MV-4-11 (cell line): ENCODE results near the gene EXOC7.

Source experiments
- DNase-seq: peaks from one replicate; lab custom pipeline; 2025; lab: John Stamatoyannopoulos, UW

The EXOC7 gene

DNA sequence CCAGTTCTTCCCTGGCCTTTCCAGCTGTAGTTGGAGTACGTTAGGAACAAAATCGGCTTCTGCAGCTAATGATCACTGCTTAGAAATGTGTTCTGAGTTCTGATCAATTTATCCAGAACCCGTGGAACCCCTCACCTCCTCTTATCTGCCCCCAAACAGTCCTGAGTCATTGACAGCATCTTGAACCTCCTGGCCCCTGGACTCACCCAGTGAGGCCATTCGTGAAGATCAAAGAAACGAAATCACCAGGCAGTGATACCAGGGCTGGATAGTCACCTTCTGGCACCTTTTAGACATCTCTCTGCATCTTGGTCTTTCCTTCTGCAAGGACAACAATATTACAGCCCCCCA, 17.0 kb upstream of the EXOC7 start:
- DNase-seq = no peak

DNA sequence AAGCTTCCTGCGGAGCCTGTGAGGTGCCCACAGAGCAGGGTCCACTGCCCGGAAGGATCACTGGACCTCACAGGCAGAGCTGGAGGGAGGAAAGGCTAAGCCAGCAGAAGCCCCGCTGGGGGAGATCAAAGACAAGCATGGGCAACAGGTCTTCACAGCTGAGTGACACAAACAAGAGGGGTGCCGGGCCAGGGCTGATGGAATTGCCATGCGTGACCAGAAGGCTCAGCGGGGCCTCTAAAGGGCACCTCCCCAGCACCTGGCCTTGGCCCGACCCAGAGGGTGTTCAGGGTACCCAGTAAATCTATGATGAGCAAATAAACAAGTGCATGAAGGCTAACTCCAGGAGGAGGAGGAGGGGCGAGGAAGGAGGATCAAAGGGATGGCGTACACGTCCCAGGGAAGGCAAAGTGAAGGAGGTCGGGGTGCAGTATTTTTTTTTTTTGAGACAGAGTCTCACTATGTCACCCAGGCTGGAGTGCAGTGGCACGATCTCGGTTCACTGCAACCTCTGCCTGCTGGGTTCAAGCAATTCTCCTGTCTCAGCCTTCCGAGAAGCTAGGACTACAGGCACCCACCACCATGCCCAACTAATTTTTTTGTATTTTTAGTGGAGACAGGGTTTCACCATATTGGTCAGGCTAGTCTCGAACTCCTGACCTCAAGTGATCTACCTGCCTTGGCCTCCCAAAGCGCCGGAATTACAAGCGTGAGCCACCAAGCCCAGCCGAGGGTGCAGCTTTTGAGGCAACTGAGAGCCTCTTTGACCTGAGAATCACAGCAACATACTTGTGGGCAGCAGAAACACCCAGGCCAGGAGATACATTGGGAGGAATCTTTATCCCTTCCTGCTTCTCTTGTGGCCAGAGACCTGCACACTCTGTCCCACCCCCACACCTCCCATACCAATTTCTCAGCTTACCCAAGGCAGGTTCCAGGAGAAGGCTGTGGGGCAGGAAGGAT, 16.1 kb upstream of the EXOC7 start:
- DNase-seq = no peak

DNA sequence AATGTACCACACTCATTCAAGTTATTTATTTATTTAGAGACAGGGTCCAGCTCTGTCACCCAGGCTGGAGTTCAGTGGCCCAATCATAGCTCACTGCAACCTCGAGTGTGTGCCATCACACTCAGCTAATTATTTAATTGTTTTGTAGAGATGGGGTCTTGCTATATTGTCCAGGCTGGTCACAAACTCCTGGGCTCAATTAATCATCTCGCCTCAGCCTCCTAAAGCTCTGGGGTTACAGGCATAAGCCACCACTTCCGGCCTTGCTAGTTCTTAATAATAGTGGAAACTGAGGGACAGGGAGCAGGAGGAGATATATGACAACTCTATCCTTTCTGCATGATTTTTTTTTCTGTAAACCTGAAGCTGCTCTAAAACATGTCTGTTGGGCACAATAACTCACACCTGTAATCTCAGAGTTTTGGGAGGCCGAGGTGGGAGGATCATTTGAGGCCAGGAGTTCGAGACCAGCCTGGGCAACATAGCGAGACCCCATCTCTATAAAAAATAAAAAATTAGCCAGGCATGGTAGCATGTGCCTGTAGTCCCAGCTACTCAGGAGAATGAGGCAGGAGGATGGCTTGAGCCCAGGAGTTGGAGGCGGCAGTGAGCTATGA, 11.7 kb upstream of the EXOC7 start:
- no peak for DNase-seq

DNA sequence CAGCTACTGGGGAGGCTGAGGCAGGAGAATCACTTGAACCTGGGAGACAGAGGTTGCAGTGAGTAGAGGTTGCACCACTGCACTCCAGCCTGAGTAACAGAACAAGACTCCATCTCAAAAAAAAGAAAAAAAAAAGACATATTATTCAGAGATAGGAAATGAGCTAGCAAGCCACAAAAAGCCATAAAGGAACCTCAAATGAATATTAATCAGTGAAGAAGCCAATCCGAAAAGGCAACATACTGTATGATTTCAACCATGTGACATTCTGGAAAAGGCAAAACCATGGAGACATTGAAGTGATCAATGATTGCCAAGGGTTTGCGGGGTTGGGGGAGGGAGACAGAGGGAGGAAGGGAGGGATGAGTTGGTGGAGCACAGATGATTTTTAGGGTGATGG, 8.4 kb upstream of the EXOC7 start:
- no peak for DNase-seq

DNA sequence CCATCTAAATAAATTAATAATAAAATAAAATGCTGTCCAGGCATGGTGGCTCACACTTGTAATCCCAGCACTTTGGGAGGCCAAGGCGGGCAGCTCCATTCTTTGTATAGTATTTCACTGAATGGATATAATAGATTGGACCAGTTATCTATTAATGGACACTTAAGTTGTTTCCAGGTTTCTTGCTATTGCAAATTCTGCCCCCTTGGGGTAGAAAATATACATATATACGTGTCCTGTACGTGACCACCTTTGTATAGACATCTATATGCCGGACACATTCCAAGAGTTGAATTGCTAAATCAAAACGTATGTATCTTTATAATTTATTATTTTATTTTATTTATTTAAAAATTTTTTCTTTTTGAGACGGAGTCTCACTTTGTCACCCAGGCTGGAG, 3.9 kb upstream of the EXOC7 start:
- no peak for DNase-seq

DNA sequence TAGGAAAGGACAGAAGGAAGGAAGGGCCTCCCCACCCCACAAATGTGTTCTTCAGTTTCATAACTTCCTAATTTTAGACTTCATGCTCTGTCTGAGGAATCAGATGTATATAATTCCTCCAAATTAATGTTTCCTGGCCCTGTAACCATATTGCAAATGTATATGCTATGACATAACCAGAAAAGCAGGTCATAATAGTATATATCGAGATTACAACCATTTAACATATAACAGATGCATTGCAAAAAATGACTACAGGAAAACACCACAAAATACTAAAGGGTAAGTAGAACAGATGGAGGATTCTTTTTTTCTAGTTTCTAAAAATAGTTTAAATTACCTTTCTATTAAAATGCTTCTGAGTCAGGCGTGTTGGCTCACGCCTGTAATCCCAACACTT, 3.1 kb upstream of the EXOC7 start:
- DNase-seq = no peak

DNA sequence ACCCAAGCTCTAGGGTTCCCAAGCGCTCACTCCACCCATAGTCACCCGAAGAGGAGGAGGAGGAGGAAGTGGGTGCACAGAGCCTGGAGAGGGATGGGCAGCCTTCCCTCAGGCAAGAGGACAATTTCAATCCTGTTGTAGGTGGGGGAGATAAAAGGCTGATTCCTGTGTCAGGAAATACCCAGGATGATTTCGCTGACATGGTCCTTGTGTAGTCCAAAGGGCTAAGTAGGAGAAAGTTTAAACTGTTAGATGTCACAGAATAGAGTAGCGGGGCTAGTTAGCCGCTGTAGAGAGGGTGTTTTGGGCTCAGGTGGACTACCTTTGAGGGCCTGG, 1.3 kb upstream of the EXOC7 start:
- DNase-seq = no peak

DNA sequence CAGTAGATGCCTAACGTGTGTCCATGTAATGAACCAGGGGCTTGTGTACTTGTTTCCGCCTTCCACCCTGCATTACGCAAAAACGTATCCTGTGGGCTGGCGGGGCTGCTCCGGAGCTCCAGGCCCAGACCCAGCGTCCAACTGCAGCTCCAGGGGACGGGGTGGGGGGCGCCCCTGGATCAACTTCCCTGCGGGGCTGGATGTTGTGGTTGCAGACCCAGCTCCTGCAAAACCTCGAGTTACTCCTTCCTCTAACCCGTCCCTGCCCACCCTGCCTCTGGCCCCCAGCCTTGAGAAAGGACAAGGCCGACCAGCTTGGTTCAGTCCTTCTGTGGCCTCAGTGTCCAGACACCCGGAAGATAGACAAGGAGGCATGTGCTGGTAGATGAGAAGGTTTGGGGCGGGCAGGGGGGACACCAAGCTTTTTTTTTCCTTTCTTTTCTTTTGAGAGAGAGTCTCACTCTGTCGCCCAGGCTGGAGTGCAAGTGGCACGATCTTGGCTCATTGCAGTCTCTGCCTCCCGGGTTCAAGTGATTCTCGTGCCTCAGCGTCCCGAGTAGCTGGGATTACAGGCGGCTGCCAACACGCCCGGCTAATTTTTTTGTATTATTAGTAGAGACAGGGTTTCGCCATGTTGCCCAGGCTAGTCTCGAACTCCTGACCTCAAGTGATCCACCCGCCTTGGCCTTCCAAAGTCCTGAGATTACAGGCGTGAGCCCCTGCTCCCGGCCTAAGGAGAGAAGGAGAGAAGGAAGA, 731 bp upstream of the EXOC7 start:
- no peak for DNase-seq

DNA sequence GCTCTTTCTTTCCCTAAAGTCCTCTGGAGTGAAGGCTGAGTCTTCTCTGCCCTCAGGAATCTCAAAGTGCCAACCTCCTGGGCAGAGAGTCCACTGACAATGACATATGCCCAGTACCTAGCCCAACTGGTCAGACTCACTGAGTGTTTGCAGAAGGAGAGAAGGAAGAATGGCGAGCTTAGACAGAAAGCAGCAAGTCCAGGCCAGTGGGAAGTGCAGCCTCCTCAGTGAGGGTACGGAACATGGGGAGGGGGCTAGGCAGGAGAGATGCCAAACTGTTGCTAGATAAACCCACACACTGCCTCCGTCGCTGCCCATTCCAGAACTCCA, 678 bp downstream of the EXOC7 start:
- no peak for DNase-seq

DNA sequence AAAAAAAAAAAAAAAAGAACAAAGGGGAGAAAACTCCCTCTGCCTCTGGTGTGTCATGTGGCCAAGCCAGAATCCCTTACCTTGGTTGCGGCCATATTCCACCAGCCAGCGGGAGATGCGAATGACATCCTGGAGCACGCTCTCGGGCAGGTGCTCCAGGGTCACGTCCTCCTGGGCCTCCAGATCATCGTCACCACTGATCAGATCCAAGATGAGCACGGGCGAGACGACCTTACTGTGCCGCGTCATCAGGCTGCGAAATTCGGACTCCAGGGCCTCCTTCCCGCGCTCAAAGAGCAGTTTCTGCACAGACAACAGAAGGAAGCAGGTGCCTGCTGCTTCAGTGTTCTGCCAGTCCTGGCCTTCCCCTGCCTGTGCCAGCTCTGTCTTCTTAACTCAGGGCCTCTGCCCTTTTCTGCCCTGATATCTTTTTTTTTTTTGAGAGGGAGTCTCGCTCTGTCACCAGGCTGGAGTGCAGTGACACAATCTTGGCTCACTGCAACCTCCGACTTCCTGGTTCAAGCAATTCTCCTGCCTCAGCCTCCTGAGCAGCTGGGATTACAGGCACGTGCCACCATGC, 5.8 kb downstream of the EXOC7 start:
- DNase-seq = no peak

DNA sequence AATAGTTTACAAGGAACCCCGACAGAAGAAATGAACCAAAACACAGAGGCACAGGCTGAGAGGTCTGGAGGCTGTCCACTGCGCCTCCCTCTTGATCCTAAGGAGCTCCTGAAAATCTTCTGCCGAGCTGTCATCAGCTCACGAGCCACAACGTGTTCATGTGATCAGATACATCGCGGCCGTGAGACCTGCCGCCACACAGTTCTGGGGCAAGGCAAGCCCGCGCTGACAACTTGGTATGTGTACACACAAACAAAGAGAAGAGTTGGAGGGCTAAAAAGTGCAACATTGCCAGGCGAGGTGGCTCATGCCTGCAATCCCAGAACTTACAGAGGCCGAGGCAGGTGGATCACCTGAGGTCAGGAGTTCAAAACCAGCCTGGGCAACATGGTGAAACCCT, 7.6 kb downstream of the EXOC7 start:
- no peak for DNase-seq

DNA sequence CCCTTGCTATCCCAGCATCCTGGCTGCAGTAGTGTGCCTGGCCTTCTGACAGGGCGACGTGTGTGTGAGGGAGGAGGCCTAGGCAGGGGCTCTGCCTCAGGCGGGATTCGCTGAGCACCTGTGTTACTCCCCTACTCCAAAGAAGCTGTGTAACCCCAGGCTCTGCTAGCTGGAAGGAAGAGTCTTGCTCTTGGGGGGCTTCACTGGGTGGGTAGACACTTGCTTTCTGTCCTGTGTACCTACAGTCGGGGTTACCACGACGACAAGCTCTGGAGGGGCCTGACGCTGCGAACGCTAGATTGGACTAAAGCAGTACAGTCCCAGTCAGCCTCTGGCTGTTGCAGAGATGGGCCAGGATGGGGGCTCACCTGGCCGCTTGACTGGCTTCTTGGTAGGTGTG, 9.5 kb downstream of the EXOC7 start:
- DNase-seq = no peak

DNA sequence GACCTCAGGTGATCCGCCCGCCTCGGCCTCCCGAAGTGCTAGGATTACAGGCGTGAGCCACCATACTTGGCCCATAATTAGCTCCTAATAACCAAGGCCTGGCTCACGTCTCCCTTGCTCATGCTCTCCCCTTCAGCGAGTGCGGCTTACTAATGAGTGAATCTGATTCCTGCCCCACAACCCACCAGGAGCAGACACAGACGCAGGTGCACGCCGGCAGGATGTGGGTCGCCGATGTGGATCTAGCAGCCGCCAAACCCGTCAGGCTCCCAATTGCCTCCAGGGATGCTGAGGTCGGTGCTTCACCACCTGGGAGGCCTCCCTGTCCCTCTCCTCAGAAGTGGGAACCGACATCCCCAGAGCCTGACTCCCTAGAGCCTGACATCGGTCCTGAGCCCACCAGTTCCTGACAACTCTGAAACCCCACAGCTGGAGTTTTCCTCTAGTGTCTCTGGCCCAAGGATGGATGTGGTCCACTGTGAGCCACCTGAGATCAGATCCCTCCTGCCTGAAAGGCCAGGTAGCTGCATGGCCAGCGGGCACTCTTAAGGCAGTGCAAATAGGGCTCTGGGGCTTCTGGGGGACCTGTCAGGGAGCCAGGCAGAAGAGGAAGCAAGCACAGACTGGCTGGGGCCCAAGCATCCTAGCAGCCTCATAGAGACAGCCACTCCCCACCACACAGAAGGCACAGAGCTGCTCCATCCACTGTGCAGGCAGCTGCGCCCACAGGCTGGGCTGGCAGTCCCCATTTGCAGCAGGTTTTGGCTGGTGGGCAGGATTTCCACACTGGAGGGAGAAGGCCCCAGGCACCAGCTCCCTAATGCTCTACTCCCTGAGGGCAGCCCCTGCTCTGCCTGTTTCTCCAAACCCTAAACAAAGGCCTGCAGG, 10.8 kb downstream of the EXOC7 start:
- DNase-seq = no peak

DNA sequence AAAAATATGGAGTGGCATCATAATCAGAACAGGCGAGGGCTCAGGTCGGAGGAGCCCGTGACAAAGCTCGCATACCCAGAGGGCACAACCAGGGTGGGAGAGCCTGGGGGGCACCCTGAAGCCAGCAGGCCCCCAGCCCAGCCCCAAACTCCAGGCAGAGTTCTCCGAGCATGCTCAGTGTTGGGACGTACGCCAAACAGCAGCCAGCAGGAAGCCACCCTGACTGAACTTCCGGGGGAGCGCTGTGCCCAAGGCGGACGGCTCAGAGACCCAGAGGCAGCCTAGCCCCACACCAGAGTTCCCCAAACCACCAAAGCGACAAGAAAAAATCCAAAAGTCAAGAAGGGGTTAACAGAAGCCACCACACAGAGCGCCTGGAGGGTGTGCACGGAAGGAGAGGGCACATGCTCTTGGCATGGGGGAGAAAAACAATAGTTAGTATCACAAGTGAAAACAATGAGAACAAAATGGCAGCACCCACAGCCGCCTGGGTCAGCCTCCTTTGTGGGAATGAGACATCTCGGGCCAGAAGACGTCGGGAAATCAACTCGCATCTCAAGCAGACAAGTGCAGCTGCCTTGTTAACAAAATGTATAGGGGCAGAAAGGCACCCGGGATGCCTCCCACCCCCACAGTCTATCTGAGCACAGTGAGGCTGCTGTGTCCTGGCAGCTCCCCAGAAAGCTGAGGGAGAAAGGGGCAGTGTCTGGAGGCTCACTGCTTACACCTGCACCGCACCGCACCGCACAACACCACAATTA, 11.9 kb downstream of the EXOC7 start:
- no peak for DNase-seq

DNA sequence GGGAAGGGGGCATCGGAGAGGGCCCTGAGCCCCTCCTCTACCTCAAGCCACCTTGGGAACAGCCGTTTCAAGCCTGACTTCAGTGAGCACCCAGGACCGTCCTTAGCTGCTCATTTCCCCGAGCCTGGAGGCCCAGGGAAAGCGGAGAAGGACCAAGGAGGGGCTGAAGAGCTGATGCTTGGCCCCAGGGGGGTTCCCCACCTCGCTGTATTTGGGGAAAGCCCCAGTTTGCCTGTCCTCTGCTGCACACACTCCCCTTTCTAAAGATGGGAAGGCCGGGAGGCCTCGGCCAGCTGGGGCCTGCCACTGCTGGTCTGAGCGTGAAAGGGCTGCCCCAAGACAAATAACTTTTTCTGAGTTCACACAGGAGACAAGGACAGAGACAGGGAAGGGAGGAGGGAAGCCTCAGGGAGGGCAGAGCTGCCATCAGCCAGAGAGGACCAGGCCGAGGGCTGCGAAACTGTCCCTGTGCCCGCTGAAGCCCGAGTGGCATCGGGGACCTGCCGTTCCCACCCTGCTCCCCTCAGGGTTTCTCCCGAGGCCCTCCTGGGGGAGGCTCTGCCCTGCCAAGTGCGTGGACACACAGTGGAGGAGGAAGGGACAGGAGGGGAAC, 13.0 kb downstream of the EXOC7 start:
- no peak for DNase-seq

DNA sequence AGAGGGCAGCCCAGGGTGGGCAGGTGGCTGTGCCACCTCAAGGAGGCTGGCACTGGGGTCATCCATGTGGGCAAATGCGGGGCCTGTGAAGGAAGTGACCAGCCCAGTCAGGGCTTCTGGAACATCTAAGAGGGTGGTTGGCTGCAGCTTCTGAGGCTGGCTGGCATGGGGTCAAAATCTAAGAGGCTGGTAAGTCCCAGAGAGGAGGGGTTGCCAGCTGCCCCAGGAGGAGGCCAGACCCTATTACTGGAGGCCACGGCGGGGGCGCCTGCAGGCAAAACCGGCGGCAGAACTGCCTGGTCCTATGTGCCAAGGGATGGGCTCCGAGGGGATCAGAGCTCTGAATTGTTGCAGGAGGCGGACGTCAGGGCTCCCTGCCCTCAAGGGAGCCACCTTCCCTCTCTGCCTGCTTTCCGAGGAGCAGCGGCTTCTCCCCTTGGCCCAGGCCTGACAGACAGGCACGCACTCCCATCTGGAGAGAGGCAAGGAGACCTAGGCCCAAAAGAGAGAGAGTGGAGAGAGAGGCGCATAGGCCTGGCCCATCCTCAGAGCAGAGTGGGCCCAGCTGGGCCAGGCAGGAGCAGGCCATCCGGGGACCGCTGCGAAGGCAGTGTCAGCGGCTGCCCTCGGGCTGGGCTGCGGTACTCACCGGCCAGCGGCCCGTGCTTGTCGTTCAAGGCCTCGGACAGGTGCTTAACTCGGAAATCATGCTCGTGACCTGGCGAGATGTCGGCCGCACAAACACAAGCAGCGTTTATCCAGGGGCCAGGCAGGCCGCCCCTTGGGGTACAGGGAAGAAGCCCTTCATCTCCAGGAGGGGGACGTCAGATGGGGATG, 13.7 kb downstream of the EXOC7 start:
- DNase-seq = no peak

DNA sequence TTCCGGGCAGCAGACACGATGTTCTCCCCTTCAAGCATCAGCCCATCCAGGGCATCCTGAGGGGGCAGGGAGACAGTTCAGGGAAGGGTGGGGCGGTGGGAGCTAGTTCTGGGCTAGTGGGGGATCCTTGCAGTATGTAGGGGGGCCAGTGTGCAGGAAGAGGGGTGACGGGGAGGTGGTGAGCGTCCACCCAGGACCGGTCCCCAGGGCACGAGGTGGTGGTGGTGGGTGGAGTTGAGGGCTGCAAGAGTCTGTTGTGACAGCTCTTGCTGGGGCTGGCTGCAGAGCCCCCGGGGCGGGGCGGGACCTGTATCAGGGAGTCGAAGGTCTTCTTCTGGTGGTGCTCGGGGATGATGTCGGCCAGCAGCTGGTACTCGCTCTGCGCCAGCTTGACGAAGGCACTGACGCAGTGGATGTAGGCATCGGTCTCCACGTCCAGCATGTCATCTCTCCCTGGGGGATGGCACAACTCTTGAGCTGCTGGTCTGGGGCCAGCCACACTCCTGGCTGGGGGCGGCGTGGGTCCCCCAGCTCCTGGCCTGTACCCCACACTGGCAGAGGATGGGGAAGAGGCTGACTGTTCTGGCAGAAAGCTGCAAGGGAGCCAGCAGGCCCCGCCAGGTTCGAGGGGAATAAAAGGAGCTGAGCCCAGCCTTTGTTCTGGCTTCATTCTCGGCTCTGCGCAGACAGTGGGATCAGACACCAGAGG, 14.6 kb downstream of the EXOC7 start:
- no peak for DNase-seq

DNA sequence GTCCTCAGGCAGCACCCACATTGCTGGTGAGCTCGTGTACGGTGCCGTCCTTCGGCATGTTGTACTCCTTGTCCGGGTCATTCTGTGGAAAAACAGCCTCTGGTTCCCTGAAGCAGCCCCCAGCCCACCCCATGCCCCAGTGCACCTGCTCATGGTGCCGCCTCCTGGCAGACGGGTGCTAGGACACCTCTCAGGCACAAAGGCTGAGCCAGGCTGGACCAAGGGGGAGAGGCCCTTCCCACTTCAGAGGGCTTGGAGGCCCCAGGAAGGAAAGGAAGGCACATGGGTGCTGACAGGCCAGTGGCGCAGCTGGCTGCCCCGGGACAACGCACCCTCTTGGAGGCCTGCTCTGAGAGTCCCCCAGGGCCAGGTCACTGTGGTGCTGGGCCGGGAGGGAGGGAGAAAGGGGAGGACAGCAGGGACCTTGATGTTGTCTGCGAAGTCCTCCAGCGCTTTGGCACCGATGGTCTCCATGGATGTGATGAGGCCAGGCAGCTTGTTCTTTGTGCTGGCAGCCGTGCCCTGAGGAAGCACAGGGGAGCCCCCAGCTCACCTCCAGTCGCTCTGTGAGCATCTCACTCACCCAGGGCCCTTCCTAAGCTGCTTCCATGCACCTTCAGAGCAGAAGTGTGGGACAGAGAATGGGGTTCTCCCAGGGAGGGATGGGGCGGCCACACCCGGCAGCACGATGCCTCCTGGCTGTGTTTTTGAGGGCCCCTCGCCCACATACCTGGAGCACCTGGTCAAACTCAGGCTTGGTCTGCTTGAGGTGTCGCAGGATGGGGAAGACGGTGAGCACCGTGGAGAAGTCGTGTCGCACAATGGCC, 15.3 kb downstream of the EXOC7 start:
- no peak for DNase-seq
